ENCODE data around the gene RASD1.

Gene RASD1

GRCh38 chr17:17526369-17526768, 30.2 kb upstream of the RASD1 start:
- DNase-seq, result no peak

- DNase-seq, result no peak
Observed at GRCh38 chr17:17525956-17526355, 29.8 kb upstream of the RASD1 start.

- DNase-seq, result no peak
Observed at GRCh38 chr17:17525311-17525710, 29.1 kb upstream of the RASD1 start.

DNA sequence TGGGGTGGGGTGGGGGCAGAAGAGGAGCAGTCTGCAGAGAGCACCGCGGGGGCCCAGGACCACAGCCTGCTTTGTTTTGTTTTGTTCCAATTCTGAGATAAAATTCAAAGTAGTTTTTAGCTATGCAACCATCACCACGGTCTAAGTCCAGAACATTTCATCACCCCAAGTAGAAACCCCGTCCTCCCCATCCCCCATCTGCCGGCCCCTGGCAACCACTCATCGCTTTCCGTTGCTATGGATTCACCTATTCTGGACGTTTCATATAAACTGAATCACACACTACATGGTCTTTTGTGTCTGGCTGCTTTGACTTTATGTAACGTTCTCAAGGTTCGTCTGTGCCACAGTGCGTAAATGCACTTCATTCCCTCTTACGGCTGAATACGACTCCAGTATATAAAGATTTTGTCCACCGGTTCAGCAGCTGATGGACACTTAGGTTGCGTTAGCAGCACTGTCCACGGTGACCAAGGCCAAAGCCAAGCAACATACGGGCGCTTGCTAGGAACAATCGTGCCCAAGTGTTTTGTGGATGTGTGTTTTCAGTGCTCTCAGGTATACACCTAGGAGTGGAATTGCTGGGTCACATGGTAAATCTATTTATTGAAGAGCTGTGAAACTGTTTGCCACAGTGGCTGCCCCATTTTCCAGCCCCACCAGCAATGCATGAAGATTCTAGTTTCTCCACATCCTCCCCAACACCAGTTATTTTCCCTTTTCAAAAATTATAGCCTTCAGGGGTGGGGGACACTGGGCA, 27.7 kb upstream of the RASD1 start:
- peak in 1 of 2 experiments; percentile 51 for DNase-seq

- peak; percentile 94 to 97 for DNase-seq
Observed at GRCh38 chr17:17523001-17523730, 27.0 kb upstream of the RASD1 start.

DNA sequence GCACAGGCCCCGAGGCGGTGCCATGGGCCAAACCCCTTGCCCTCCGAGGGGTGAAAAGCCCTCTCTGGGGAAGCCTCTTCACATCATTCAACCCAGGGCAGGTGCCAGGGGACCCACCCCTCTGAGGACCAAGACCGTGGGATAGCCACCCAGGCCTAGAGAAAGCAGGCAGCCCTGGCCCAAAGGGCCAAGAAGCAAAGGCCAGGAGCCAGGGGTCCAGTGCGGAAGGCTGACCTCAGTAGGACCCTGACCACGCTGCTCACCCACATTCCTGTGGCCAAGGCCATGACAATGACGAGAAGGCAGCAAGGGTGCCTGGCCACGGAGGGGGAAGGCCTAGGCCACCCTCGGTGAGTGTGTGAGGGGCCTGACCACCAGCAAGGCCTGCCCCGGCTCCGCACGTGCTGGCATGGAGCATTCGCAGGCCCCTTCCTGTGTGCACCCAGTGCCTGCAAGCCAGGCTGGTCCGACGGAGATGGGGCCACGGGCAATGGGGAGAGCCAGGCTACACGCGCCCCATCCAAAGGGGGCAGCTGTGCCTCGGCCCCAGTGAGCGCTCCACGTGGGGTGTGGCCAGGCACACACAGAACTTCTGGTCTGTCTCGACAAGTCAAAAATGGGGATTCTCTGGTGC, 24.5 kb upstream of the RASD1 start:
- no peak for DNase-seq

DNA sequence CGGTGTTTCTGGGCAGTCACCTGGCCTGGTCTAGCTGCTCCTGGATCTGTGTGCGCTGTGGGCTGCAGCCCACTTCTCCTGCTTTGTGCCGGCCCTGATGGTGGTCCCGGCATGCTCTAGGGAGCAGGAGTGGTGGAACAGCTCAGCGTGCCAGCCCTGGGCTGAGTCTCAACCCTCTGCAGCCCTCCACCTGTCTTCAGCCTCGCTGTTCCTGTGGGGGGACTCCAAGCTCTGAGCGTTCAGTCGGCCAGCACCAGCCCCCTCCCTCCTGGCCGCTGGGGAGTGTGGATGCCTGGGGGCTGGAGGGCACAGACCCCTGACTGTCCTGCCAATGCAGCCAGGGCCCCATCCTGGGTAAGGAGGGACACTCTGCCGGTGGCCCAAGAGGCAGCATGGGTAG, 23.7 kb upstream of the RASD1 start:
- no peak for DNase-seq

DNA sequence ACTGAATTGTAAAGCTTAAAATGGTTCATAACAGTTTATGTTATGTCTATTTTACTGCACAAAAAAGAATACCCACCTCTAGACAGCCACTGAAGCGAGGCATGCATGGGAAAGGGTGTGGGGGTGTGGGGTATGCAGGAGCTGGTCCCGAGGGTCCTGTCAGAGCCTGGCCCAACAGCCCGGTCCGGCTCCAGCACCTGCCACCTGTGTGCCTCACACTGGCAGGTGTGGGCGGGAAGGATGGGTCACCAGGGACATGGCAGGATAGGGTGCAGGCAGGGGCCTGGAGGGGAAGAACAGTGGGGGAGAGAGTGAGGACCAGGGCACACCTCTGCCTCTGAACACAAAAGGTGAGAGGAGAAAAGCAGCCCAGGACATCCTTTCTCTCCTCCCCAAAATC, 22.8 kb upstream of the RASD1 start:
- DNase-seq, result no peak

DNA sequence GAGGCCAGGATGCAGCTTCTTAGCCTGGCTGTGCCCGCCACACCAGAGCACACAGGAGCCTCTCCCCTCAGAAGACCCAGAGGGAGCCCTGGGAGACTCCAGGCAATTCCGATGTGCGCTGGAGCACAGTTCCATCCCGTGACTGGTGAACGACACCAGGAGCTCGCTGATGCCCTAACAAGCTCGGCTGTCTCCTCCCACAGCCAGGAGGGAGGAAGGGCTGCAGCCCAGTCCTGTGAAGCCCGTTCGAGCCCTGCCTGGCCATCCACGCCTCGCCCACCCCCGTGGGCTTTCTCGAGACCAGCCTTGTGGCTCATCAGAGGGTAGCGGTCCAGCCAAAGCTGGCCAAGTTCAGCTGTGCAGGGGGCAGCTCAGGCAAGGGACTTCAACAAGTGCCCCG, 21.8 kb upstream of the RASD1 start:
- no peak for DNase-seq

DNA sequence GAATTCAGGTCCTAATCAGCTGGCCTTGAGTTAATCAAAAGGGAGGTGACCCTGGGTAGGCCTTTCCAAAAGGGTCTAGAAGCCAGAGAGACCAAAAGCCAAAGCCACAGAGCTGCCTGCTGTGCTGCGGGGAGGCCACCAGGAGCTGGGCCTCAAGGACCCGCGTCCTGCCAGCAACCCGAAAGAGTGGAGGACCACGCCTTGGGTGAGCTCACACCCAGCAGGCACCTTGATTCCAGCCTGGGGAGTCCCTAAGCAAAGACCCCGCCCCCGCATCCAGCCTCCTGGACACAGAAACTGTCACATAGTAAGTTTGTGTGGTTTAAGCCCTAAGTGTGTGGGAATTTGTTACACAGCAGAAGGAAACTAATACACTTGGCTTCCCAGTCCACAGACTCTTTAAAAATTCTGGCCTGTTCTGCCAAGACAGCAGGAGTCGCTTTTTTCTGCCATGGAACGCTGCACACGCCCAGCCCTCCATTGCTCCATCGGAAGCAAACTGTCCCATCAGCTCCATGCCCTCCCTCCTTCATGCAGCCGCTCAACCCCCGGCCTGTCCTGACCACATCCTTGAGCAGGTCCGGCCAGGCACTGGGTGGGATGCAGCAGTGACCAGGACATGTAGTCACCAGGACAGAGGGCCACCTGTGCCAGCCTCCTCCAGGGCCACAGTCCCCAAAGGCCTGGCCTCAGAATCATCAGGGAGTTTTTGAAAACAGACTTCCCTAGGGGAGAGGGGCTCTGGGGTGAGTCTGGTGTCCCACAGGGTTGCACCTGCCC, 20.9 kb upstream of the RASD1 start:
- DNase-seq, result no peak

GRCh38 chr17:17515934-17516930, 20.0 kb upstream of the RASD1 start:
- DNase-seq, result peak; percentile 61 to 81

- DNase-seq, result no peak
Observed at GRCh38 chr17:17514993-17515933, 19.1 kb upstream of the RASD1 start.

- peak in 1 of 2 experiments; percentile 34 for DNase-seq
Observed at GRCh38 chr17:17514361-17514992, 18.3 kb upstream of the RASD1 start.

GRCh38 chr17:17513626-17514025, 17.4 kb upstream of the RASD1 start:
- DNase-seq, result no peak

- DNase-seq, result no peak
Observed at GRCh38 chr17:17512866-17513265, 16.7 kb upstream of the RASD1 start.

DNA sequence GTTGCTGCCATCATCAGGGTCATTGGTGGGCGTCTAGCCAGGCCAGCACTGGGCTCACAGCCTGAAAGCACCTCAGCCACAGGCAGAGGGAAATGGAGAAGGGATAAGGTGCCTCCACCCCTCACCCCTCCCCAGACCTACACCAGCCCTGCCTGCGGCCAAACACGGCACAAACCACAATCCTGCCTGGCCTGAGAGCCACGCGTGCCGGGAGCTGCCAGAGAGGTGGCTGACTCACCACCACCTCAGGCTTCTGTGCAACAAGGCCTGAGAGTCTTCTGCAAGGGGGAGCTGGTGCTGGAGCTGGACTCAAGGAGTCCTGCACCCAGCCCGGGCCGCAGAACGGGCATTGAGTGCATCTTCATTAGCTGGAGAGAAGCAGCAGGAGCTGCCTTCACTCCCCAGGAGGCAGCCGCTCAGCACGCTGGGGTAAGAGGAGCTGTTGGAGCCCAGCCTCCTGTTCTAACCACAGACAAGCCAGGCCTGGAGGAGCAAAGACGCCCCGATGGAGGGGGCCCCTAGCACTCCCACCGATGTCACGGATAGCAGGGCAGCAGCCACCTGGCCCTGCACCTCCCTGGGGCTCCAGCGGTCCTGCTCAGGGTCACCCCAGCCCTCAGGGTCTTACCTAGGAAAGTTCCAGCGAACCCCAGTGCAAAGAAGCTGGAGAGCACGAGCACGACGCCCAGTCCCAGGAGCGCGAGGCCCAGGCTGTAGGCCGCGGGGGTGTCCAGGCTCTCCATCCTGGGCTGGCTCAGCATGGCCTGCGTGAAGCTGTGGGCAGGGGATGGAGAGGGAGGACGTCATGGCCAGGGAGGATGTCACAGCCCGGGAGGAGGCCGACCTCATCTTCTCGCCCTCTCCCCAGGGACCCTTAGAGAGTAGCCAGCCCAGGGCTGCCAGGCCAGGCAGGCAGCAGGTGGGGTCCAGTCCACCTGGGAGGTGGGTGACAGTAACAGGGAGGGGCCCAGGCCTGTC, 16.0 kb upstream of the RASD1 start:
- no peak for DNase-seq

DNA sequence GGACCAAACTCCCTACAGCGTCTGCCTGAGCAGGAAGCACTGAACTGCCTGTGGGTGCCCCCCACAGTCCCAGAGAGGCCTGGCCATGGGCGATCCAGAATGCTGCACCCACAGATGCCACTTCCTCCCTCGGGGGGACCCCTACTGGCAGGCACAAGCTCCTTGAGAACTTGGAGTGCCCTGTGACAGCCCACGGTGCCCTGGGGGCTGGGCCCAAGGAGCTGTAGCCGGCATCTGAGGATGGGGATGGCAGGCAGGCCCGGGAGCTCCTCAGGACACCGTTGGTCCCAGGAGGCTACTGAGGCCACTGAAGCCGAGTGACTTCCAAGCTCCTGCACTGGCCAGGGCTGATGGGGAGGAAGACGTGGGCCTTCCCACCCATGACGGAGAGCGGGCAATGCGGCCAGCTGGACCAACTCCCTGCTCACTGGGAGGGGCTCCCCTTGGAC, 15.1 kb upstream of the RASD1 start:
- no peak for DNase-seq

DNA sequence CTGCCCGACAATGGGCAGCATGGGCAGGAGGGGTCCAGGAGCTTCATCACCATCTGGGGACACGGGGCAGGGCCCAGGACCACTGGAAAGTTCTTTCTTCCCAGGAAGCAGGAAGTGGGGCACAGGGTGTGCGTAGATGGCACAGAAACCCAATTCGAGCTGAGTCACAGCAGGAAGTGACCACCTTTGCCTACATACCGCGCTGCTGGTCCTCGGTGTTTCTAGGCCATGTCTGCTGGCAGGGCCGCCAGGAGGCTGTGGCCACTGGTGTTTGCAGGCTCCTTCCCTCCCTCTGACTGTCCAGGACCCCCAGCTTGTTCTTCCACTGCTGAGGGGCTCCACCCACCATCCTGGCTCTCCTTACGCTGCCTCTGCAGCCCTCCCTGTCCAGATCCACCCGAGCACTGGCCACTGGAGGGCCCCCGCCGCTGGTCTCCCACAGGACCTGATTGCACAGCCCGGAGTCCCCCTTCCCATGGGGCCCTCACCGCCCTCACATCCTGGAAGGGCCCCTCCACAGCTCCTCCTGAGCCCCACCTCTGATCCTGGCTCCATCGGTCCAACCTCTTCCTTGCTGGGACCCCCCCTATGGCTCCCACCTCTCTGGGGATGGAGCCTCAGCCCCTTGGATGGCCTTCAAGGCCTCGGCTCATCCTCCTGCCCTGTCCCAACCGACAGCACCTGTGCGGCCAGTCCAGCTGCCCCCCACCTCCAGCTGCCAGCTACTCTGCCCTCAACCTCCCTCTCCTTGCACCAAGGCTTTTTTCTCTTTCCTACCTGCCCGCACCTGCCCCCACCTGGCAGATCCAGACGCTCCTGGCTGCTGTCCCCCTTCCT, 14.5 kb upstream of the RASD1 start:
- DNase-seq, result no peak
